Motor neuron (in vitro differentiated cells): ENCODE measurements around the gene CCDC43. TPM values are rescaled to one million over a fixed set of nuclear protein-coding genes. Genes with fewer than 3 reads are reported as not detected.
"Not testable (repeated sequence)": the region's sequence is repeated elsewhere in the genome, so short reads cannot be mapped to it uniquely, and the experiment has no call there.

Experiments used
- ATAC-seq, 8 experiments: fragments of 200-7000 bp; cut with Tn5 transposase; replicated peaks in 6 of 8; 2 replicates each; pipeline ENCODE4 v1.8.0; 2021; ENCODE audit warnings: mild to moderate bottlenecking in 8 of 8, moderate library complexity in 8 of 8
- H3K27ac ChIP-seq, 2 donors: fragments of 250-450 bp; sonication (Bioruptor Pico); 2 replicates each; pipeline ENCODE4 v1.9.0; 2021; ENCODE audit warnings: antibody characterized with exemption in 2 of 2, mild to moderate bottlenecking in 2 of 2, moderate library complexity in 1 of 2
- H3K4me1 ChIP-seq, 2 donors: fragments of 250-450 bp; sonication (Bioruptor Pico); replicated peaks in 1 of 2; 2 replicates each; pipeline ENCODE4 v1.6.1; 2021; ENCODE audit warnings: antibody characterized with exemption in 2 of 2, mild to moderate bottlenecking in 2 of 2, moderate library complexity in 1 of 2
- H3K4me3 ChIP-seq, 5 donors: fragments of 250-450 bp; sonication (Bioruptor Pico); 2 replicates each; pipeline ENCODE4 v1.9.0; 2021; ENCODE audit warnings: antibody characterized with exemption in 5 of 5, mild to moderate bottlenecking in 5 of 5, moderate library complexity in 4 of 5
- WGBS, 10 experiments: fragments of 450-650 bp; shearing (Covaris generic); methylation state at CpG; one replicate each; pipeline ENCODE4 v1.0.0; 2022; 5-methylcytosine and 5-hydroxymethylcytosine counted together
- in situ Hi-C, 9 experiments: fragments of 400-800 bp; cut with MboI; loops; one replicate each; pipeline ENCODE4 v1.15.0; 2021; ENCODE audit warnings: low sequenced_read_pairs in 9 of 9, low pct_unique_long_range_greater_than_20kb in 2 of 9; ENCODE audit not compliant: unreplicated experiment in 9 of 9
- total RNA-seq, 8 experiments: library from RNA; unstranded; fragments of 300-600 nt; gene quantifications; 2 replicates each; pipeline versions ENCODE4 v1.2.3 to v1.2.4, GENCODE V29; 2022

CCDC43 gene
- total RNA-seq, 8 experiments from 2014 or later: 25.6 to 40.7 (median 31.5) TPM

DNA sequence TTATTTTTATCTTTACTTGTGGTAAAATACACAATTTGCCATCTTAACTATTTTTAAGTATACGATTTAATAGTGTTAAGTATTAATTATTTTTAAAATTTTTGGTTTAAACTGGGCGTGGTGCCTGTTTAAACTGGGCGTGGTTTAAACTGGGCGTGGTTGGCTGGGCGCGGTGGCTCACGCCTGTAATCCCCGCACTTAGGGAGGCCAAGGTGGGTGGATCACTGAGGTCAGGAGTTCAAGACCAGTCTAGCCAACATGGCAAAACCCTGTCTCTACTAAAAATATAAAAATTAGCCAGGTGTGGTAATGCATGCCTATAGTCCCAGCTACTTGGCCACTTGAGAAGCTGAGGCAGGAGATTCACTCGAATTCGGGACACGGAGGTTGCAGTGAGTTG, 4.0 kb upstream of the CCDC43 start:
- ATAC-seq: no peak
- no peak overlapping the region for H3K27ac ChIP-seq
- H3K4me1 ChIP-seq: peaks cover 6% of the 10 kb centered on the region in 2 donors
- WGBS, 10 experiments: 11 to 100% (median 82%) methylated on average over 1 to 11 of the region's 11 CpGs
- H3K4me3 ChIP-seq: no peak overlapping the region
- in situ Hi-C loops: no loop called here

DNA sequence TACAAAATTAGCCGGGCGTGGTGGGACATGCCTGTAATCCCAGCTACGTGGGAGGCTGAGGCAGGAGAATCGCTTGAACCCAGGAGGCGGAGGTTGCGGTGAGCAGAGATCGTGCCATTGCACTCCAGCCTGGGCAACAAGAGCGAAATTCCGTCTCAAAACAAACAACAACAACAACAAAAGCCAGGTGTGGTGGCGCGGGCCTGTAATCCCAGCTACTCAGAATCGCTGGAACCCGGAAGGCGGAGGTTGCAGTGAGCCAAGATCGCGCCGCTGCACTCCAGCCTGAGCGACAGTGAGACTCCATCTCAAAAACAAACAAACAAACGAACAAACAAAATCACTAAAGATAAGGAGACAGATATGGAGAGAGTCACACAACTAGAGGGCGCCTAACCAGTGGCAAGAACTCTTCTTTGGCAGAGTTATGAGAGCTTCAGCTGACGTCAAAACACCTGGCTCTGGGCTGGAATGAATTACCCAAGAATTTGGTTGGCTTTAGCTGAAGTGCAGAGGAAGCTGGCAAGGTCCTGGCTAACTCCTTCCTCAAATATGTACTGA, 1.2 kb upstream of the CCDC43 start:
- Histone ChIP-seq H3K4me1 (peaks cover 8 to 11% of the 10 kb centered on the region in 2 donors), H3K27ac (peak overlapping the region in 1 of 2 donors; percentile 88)
- WGBS, 10 experiments: 40 to 100% (median 87%) methylated on average over 1 to 20 of the region's 21 CpGs; no CpG with 5 or more reads in 1 of the 10 experiments
- in situ Hi-C loops, H3K4me3 ChIP-seq, ATAC-seq: not testable (repeated sequence)

DNA sequence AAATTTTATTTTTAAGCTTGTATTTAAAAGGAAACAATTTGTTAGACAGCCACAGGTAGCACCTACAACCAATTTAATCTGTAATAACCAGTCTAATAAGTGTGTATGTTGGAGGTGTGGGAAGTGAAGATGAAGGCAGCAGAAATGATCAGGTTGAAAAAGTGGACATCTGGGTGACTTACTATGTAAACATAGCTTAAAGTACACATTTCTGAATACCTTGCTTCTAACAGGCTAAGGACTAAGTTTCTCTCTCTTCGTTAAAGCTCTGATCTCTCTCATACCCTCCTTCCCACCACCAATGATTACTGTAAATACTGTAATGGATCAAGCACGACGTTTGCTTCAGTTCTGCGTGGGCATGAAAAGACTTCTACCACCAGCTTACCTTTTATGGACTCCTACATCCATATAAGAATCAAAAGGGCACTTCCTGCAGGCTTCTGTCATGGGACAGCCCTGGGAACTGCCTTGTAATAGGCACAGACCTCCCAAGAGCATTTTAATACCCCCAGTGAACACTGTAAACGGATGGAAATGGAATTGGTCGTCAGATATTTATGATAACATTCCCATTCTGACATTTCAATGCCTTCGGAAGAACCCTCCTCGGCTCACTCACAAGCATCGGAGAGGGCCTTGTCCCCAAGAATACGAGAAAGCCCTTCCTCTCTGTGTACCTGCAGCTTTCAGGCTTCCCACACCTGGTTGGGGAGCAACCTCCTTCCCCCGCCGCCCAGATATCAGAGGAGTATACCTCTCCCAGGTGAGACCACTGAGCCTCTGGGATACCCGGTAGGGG, 700 bp downstream of the CCDC43 start:
- Histone ChIP-seq H3K27ac (peak overlapping the region; percentile 72 to 88), H3K4me3 (peak overlapping the region; percentile 68 to 87 (median 85)), H3K4me1 (peaks cover 8 to 11% of the 10 kb centered on the region in 2 donors)
- 0 to 11% (median 1%) methylated on average over 2 to 10 of the region's 13 CpGs; no CpG with 5 or more reads in 2 of the 10 experiments for WGBS, 10 experiments
- in situ Hi-C loops: no loop called here
- ATAC-seq: peak in 3 of 8 experiments; percentile 3 to 5 (median 3)

DNA sequence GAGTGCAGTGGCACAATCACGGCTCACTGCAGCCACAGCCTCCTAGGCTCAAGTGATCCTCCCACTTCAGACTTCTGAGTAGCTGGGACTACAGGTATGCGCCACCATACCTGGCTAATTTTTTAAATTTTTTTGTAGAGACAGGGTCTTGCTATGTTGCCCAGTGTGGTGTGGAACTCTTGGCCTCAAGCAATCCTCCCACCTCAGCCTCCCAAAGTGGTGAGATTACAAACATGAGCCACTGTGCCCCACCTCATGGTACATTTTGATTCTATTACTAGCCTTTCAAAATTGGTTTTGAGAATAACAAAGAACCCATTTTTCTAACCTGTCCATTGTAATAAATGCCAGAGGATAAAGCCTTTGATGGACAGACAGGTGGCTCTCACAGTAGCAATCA, 1.4 kb downstream of the CCDC43 start:
- WGBS, 10 experiments: 0 to 100% (median 50%) methylated on average over 1 to 2 of the region's 2 CpGs; no CpG with 5 or more reads in 5 of the 10 experiments
- no peak for ATAC-seq
- H3K4me1 ChIP-seq: peaks cover 8 to 11% of the 10 kb centered on the region in 2 donors
- H3K4me3 ChIP-seq: peak overlapping the region in 3 of 5 donors; percentile 78 to 86 (median 85)
- H3K27ac ChIP-seq: no peak overlapping the region
- in situ Hi-C loops: no loop called here

DNA sequence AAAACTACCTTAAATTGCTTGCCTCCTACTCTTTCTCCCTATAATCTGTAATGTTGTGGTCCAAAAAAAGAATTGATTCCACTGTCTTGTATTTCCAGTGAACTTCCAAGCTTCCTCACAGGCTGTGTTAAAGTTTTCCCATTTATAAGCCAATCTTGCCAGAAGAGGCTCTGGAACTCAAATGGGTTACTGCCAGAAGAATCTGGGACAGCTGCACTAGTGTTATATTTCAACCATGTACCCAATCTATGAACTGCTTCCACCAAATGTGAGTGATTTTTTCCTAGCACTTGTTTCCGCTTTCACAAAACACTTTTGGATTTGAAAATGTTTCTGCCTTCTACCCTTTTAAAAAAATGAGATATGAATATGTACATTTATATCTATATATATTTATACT, 1.8 kb downstream of the CCDC43 start:
- WGBS, 10 experiments: 18 to 100% (median 94%) methylated on average over 1 of the region's 1 CpG; no CpG with 5 or more reads in 4 of the 10 experiments
- Histone ChIP-seq H3K4me1 (peaks cover 8 to 11% of the 10 kb centered on the region in 2 donors), H3K27ac (no peak overlapping the region), H3K4me3 (no peak overlapping the region)
- in situ Hi-C loops: no loop called here
- ATAC-seq: no peak

DNA sequence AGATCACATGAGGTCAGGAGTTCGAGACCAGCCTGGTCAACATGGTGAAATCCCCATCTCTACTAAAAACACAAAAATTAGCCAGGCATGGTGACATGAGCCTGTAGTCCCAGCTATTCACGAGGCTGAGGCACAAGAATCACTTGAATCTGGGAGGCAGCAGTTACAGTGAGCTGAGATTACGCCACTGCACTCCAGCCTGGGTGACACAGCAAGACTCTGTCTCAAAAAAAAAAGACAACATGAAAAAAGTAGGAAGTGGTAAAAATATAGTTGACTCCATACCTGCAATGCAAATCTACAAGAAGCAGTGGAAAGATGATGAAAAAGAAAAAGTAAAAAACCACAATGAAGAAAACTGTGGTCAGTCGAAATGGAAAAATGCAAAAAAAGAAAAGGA, 6.3 kb downstream of the CCDC43 start:
- H3K4me3 ChIP-seq, in situ Hi-C loops, H3K4me1 ChIP-seq, H3K27ac ChIP-seq, ATAC-seq: not testable (repeated sequence)
- 76 to 100% (median 95%) methylated on average over 1 to 4 of the region's 4 CpGs for WGBS, 10 experiments

DNA sequence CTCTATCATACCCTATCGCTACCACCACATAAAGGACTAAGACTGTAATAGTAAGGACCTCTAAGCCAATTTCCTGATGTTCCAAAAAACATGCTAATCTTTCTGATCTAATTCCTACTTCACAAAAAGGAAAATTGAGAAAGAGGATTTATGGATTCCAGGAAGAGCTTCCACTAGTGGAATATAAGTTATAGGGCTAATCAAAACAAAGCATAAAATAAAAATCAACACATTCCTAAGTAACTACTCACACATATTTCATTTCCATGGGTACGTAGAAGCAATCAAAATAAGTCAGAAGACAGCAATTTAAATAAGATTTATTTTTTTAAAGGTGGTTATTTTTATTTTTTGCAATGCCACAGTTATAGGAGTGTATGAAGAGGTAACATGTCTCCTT, 12.4 kb downstream of the CCDC43 start:
- WGBS, 10 experiments: 50 to 81% (median 53%) methylated on average over 2 of the region's 2 CpGs; no CpG with 5 or more reads in 4 of the 10 experiments
- H3K4me3 ChIP-seq: no peak overlapping the region
- peak in 3 of 8 experiments; percentile 77 to 87 (median 85) for ATAC-seq
- no peak overlapping the region for H3K27ac ChIP-seq
- in situ Hi-C loops: no loop called here
- no peaks in the 10 kb centered on the region for H3K4me1 ChIP-seq

DNA sequence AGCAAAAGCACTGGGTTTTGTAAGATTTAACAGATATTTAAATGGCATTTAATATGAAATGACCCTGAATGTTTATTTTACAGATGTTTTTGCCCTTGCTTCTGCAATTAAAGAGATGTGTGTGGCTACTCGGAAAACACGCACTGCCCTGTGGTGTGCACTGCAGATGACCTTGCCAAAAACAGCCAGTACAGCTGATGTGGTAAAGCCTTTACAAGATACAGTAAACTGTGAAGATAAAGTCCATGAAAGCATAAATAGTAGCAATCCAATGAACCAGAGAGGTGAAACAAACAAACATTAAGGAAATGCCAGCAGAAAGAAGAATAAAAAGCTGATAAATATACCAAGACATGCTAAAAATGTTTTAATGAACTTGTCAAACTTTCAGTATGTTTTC, 15.7 kb downstream of the CCDC43 start:
- WGBS, 10 experiments: 77 to 100% (median 91%) methylated on average over 2 of the region's 2 CpGs; no CpG with 5 or more reads in 2 of the 10 experiments
- Histone ChIP-seq H3K27ac (no peak overlapping the region), H3K4me1 (no peaks in the 10 kb centered on the region), H3K4me3 (no peak overlapping the region)
- no peak for ATAC-seq
- in situ Hi-C loops: loop anchor here in 1 of 9 experiments (25.0 kb wide), 1 partner anchor 262 kb away; no protein-coding TSS in a partner anchor

DNA sequence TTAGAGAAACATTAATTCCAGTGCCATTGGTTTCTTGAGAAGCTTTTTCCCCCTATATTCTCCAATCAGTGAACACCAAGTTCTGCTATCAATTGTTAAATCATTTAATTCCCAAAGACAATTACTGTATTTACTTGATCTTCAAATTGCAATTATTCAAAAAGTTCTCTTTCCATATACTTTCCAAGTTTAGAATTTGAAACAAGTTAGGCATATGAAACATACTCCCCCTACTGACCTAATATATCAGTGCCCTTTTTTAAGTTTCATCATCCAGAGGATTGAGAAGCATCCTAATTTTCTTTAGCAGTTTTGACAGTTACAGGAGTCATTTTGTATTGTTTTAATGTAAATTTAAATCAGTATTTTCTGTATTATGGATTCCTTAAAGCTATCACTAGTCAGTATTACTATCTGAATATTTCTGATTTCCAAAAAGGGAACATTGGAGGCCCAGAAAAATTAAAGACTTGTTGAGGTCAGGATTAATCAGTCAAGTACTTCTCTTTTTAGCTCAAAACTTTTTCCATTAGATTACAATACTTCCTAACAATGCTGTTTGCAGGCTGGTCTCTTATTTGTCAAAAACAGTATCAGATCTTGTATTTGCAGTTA, 17.0 kb downstream of the CCDC43 start:
- Histone ChIP-seq H3K4me3 (no peak overlapping the region), H3K27ac (no peak overlapping the region), H3K4me1 (no peaks in the 10 kb centered on the region)
- in situ Hi-C loops: loop anchor here in 1 of 9 experiments (25.0 kb wide), 1 partner anchor 260 kb away; no protein-coding TSS in a partner anchor
- peak in 3 of 8 experiments; percentile 21 to 38 (median 36) for ATAC-seq

DNA sequence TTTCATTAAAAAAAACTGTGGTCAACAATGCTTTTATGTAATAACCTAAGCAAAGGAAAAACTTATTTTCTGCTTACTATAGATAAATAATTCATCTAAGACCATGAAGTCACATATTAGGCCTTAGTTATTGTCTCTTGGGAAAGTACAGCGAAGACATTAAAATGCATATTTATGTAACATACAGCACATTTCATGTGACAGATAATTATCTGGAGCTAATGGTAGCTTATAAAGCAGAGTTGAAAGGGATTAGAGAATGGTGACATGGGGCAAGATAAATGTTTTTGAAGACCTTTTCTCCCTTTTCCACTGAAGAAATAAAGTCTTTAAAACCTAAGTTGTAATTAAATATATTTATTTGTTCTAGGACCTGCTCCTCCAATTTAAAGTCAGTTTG, 23.6 kb downstream of the CCDC43 start:
- no peak overlapping the region for H3K27ac ChIP-seq
- in situ Hi-C loops: loop anchor here in 1 of 9 experiments (25.0 kb wide), 1 partner anchor 254 kb away; no protein-coding TSS in a partner anchor
- WGBS, 10 experiments: 60 to 100% (median 86%) methylated on average over 1 of the region's 1 CpG; no CpG with 5 or more reads in 1 of the 10 experiments

DNA sequence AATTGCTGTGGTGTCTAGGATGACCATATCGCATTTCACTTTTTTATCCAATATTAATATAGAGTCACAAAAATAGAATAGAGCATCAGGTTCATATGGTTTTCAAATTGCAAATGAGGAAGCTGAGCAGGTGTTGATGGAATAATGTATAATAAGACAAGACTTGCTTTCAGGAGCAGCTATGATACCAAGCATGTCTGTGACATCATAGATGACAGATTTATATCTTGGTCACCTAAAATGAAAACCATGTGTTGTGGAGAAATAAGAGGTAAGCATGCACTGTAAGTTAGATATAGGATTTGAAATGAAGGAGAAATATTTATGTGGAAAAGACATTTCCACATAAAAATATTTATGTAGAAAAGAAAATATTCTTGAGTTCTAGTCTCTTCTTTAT, 24.7 kb downstream of the CCDC43 start:
- no peaks in the 10 kb centered on the region for H3K4me1 ChIP-seq
- in situ Hi-C loops: loop anchor here in 1 of 9 experiments (25.0 kb wide), 1 partner anchor 253 kb away; no protein-coding TSS in a partner anchor
- 50 to 100% (median 90%) methylated on average over 1 of the region's 1 CpG; no CpG with 5 or more reads in 4 of the 10 experiments for WGBS, 10 experiments
- H3K27ac ChIP-seq: no peak overlapping the region
- no peak overlapping the region for H3K4me3 ChIP-seq
- ATAC-seq: no peak

More for the DNA sequence above, 23.6 kb downstream of the CCDC43 start:
- Histone ChIP-seq H3K4me3 (no peak overlapping the region), H3K4me1 (no peaks in the 10 kb centered on the region)
- no peak for ATAC-seq

DNA sequence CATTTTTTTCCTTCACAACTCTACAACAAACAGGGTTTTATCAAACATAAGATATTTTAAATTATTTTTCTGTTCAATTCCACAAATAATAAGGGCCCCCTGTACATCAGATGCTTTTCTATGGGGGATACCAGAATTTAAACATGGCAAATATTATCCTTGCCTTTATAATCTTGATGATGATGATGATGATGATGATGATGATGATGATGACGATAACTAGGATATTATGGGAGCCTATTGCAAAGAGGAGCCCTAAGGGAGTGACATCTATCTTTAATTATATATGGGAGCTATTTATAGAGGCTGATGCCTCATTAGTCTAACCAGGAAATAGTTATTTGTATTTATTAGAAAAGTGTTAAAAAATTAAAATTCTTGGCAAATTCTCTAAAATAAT, 26.5 kb downstream of the CCDC43 start:
- no peak overlapping the region for H3K4me3 ChIP-seq
- WGBS, 10 experiments: 25 to 91% (median 73%) methylated on average over 1 of the region's 1 CpG; no CpG with 5 or more reads in 2 of the 10 experiments
- no peak for ATAC-seq
- no peaks in the 10 kb centered on the region for H3K4me1 ChIP-seq
- H3K27ac ChIP-seq: no peak overlapping the region
- in situ Hi-C loops: loop anchor here in 1 of 9 experiments (25.0 kb wide), 1 partner anchor 251 kb away; no protein-coding TSS in a partner anchor

DNA sequence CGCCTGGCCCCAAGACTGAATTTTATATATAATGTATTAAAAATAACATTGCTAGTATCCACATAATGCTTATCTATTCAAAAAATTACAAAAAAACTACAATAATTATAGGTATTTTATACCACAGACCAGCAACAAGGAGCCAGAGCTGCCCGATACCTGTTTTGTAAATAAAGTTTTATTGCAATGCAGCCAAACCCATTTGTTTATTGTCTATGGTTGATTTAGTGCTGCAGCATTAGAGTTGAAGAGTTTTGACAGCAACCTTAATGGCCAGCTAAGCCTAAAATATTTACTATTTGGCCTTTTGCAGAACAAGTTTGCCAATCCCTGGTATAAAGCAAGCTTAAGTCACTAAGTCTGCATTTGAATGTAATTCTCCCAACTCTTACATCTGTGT, 27.7 kb downstream of the CCDC43 start:
- Histone ChIP-seq H3K4me3 (no peak overlapping the region), H3K4me1 (no peaks in the 10 kb centered on the region), H3K27ac (no peak overlapping the region)
- in situ Hi-C loops: loop anchor here in 1 of 9 experiments (25.0 kb wide), 1 partner anchor 250 kb away; no protein-coding TSS in a partner anchor
- ATAC-seq: no peak
- WGBS, 10 experiments: 84 to 100% (median 100%) methylated on average over 1 to 2 of the region's 2 CpGs; no CpG with 5 or more reads in 4 of the 10 experiments
